GM21360 (cell line): Measurements from ENCODE around the gene PRPS1.
"Not testable (repeated sequence)": the region's sequence is repeated elsewhere in the genome, so short reads cannot be mapped to it uniquely, and the experiment has no call there.

Experiments
- ATAC-seq: cut with Tn5 transposase; IDR thresholded peaks from one replicate; pipeline ENCODE4 v1.9.1; 2021; ENCODE audit warnings: mild to moderate bottlenecking, moderate library complexity; ENCODE audit not compliant: unreplicated experiment

PRPS1 gene

GRCh38 chrX:107629540-107629909 is 1.2 kb downstream of the PRPS1 start:
- ATAC-seq: no peak

GRCh38 chrX:107630031-107630689 is 1.9 kb downstream of the PRPS1 start:
- ATAC-seq: no peak

- ATAC-seq: no peak
These were observed 4.0 kb downstream of the PRPS1 start for GRCh38 chrX:107632346-107632745.

- ATAC-seq: no peak
These were observed 18.4 kb downstream of the PRPS1 start for GRCh38 chrX:107646735-107647134.

DNA sequence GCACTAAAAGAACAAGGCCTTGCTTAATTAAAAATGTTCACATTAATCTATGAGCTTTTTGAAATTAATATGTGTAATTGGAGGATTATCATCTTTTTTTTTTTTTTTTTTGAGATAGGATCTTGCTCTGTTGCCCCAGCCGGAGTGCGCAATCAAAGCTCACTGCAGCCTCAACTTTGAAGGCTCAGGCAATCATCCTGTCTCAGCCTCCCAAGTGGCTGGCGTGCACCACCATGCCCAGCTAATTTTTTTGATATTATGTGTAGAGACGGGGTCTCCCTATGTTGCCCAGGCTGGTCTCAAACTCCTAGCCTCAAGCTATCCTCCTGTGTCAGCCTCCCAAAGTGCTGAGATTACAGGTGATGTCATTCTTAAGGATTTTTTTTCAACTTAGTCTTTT is 20.0 kb downstream of the PRPS1 start:
- no peak for ATAC-seq

DNA sequence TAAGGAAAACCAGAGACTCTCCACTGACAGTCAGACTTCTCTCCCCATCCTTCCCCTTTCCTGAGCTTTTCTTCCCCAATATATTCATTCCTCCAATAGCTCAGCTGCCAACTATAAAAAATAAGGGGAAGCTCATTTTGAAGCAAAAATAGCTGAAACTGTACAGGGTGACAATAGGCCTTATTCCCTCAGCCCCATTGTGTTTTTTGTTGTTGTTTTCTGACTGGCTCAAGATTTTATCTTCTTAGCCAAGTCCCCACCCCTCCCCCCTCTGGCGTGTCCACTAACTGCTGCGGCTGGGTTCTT is 26.2 kb downstream of the PRPS1 start:
- ATAC-seq: no peak

DNA sequence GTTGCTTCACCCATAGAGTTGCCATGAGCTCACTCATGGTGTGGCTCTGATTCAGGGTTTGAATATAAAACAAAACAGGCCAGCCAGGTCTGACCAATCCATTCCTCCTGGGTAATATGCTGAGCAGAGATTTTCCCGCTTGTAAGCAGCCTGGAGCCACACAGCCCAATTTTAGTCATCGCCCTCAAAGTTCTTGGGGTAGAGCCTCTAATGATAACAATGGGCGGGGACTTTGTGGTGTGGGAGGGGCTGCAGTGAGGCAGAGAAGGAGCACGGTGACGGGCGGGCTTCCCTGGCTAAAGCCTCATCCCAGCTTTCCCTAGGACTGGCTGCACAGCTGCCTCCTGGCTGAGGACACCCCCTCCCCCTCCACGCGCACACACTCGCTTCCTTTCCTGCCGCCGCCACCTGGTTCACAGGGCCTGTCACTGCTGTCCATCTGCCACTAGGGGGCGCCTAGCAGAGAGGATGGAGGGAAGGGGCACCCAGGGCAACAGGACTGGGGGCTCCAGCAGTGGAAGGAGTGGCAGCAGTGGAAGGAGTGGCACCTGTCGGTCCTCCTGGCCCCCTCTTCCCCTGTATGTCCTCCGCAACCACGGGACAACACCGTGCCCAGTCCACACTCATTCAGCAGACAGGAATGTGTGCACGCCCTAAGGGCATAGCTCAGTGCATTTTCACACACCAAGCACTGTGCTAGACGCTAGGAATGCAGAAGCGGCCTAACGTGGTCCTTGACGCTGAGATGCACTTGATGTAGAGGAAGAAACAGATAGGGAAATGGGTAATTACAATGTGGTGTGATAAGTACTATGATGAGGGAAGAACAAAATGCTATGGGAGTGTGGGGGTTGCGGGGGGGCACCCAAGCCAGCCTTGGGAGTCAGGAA is 26.8 kb downstream of the PRPS1 start:
- ATAC-seq: peak; percentile 86

DNA sequence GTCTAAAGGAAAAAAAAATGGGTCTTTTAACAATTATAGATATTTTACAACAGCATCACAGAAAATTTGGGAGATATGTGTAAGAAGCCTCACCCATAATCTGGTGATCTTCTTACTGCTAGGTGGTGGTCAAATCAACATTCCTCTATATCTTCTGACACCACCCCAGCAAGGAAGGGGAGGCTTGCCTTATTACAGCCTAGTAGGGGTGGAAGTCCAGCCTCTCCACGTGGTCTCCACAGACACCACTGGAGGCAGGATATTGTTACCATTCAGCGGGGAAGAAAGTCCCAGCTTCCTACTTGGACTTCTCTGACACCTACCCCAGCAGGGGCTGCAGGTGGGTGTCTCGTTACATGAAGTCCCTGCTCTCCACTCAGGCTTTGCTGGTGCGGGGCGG is 28.7 kb downstream of the PRPS1 start:
- no peak for ATAC-seq

- no peak for ATAC-seq
These were observed 30.4 kb downstream of the PRPS1 start for GRCh38 chrX:107658660-107659059.

DNA sequence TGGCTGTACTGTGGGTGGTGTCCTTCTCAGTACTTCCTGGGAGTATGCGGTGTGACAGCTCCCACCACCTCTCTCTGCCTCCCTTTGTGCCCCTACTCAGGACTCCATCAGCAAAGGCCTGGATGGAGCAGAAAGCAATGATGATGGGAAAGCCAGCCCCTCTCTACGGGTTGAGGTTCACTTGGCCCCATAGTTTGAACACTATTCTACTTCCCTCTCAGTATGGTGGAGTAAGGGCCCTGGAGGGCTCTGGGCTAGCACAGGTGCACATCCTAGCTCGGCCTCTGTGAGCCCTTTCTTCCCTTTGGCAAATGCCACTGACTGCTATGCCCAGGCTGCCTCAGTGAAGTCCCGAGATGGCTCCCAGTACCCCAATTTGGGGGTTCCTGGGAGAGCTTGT is 31.0 kb downstream of the PRPS1 start:
- ATAC-seq: no peak

- no peak for ATAC-seq
These were observed 31.5 kb downstream of the PRPS1 start for GRCh38 chrX:107659768-107660167.

DNA sequence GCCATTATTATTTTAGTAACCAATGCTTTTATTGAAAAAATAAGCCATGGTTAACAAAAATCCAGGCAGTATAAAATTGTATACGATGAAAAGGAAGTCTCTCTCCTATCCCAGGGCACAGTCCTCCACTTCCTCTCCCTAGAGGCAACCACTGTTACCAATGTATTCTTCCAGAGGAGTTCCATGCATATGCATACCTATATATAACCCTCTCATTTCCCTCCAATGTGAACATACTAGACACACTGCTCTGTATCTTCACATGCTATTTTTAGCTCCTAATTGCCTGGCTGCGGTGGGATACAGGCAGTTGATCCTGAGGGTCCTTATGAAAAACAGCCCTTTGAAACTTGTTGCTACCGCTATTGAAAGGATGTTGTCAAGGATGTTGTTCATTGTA is 33.8 kb downstream of the PRPS1 start:
- no peak for ATAC-seq

DNA sequence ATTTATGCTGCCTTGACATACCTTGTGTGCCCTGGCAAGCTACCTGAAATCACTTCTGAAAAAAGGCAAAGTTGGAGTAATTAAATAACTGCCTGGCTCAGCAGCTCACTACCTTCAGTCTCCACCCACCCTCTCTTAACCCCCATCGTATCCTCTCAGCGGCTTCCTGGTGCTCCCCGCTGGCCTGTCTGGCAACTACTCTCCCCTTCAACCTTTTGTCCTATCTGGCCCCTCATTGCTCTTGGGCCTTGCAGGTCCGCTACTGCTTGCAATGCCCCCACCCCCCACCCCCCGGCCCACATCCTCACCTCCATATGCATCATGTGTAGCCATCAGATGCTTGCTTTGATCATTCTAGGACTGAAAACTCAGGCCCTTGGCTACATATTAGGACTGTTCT is 34.5 kb downstream of the PRPS1 start:
- no peak for ATAC-seq

DNA sequence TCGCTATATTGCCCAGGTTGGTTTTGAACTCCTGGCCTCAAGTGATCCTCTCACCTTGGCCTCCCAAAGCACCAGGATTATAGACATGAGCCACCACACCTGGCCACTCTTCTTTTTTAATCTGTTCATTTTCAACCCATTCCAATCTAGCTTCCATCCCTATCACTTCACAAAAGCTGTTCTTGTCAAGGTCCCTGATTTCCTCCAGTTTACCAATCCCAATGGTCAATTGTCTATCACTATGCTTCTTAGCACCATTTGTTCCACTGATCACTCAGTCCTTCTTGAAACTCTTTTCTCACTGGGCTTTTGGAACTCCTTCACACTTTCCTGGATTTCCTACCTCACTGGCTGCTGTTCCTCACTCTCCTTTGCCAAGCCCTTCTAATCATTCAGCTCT is 38.6 kb downstream of the PRPS1 start:
- ATAC-seq: no peak

- ATAC-seq: no peak
These were observed 39.1 kb downstream of the PRPS1 start for GRCh38 chrX:107667426-107667825.

GRCh38 chrX:107668710-107669109 is 40.4 kb downstream of the PRPS1 start:
- ATAC-seq: not testable (repeated sequence)

DNA sequence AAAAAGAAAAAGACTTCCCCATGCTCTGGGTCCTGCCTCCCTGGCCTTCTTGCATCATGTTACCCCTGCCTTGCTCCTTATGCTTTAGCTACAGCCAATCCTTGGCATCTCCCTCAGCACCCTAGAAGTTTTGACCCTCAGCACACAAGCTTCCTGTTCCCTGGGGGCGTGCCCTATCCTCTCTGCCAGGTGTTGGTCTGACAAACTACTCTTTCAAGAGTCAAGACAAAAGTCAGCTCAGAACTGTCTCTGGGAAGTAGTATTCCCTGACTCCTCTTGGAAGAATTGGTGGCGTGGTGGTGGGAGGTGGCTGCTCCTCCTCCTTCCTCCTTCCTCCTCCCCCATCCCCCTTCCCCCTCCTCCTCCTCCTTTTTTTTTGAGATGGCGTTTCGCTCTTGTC is 41.0 kb downstream of the PRPS1 start:
- no peak for ATAC-seq

- ATAC-seq: no peak
These were observed 41.7 kb downstream of the PRPS1 start for GRCh38 chrX:107669885-107670628.

DNA sequence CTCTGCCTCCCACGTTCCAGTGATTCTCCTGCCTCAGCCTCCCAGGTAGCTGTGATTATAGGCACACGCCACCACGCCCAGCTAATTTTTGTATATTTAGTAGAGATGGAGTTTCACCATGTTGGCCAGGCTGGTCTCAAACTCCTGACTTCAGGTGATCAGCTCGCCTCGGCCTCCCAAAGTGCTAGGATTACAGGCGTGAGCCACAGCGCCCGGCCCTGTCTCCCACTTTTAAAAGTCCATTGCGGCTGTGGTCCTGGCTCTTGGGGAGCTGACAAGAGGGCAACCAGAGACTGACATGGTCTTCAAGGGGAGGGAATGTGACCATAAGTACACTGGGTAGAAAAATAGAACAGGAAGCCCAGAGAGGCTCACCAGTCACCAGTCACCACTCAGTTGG is 42.9 kb downstream of the PRPS1 start:
- not testable (repeated sequence) for ATAC-seq

GRCh38 chrX:107672955-107673378 is 44.7 kb downstream of the PRPS1 start:
- ATAC-seq: peak; percentile 21

GRCh38 chrX:107673431-107673830 is 45.1 kb downstream of the PRPS1 start:
- ATAC-seq: peak; percentile 0

DNA sequence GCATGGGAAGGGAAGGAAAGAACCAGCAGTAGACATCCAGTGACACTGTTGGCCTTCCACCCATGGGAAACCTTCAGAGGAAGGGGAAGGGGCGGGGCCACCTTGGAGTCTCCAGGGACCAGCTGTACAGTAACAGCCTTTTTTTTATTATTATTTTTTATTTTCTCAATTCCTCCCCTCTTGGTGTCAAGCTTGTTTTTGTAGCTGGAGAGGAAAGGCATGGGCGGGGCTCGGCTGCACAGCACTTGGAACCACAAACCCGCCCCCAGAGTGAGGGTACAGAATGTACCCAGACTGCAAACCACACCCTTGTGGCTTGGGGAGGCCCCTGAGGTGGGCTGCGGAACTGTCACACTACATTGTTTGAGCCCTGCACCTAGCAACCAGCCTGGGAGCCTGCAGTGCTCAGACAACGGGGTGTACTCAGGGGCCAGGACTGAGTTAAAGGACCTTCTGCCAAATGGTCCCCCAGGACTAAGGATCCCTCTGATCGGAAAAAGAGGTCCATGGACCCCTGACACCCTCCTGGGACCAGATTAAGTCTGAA is 45.7 kb downstream of the PRPS1 start:
- ATAC-seq: peak; percentile 87
